MM.1S (cell line): ENCODE data around the gene TP53I3.

Experiments used
- CTCF ChIP-seq: fragments of 300-600 bp; sonication (generic); IDR thresholded peaks from 2 replicates; pipeline ENCODE4 v1.5.1; 2016; ENCODE audit warnings: antibody characterized with exemption, low read length, mixed read lengths
- EZH2 ChIP-seq: fragments of 300-600 bp; sonication (generic); optimal IDR thresholded peaks from 2 replicates; pipeline ENCODE3; 2017; ENCODE audit warnings: low read depth, mild to moderate bottlenecking, antibody characterized with exemption, low read length, mixed read lengths

- TF ChIP-seq CTCF (no peak), EZH2 (no peak)
Observed at GRCh38 chr2:24110660-24111303, 26.1 kb upstream of the TP53I3 start.
